ENCODE measurements around the gene CMTM6.

GRCh38 chr3:32434206-32434605, 68.4 kb downstream of the CMTM6 start:
- no peak for TF ChIP-seq CTCF (IDR thresholded peaks at IDR 0.05; ENCODE audit: low read length)
- no peak for TF ChIP-seq EZH2 (IDR thresholded peaks at IDR 0.05; ENCODE audit: borderline replicate concordance, low read length)
